ENCODE results near the gene PQBP1. TPM values are rescaled to one million over a fixed set of nuclear protein-coding genes. Genes with fewer than 3 reads are reported as not detected.
"Not testable (repeated sequence)": the region's sequence is repeated elsewhere in the genome, so short reads cannot be mapped to it uniquely, and the experiment has no call there.

The PQBP1 gene
- total and polyA plus RNA-seq, 2 donors (not counting 3 experiments of a cell fraction or from before 2014, with no cell fraction given), result 86.3 to 86.8 TPM

GRCh38 chrX:48886586-48886985 lies 11.1 kb upstream of the PQBP1 start:
- intact Hi-C loops (cut with micrococcal nuclease); H3K4me2 ChIP-seq (ENCODE audit: insufficient read depth, low read length); BruUV-seq (replicated peaks); H3K9me1 ChIP-seq (replicated peaks; ENCODE audit: control insufficient read depth, extremely low read depth, insufficient read depth, low read length); H3K27me3 ChIP-seq (ENCODE audit: control insufficient read depth in 2 of 2, insufficient read depth in 2 of 2, low read length in 2 of 2); CTCF ChIA-PET; POLR2A ChIA-PET; DNase-seq (ENCODE audit: low read depth, low spot score); H2AFZ ChIP-seq (ENCODE audit: low read depth, low read length); H3K9ac ChIP-seq (replicated peaks; ENCODE audit: extremely low read depth, insufficient read depth, low read length); H3K79me2 ChIP-seq (ENCODE audit: control insufficient read depth, insufficient read depth, low read length); FAIRE-seq; H4K20me1 ChIP-seq (replicated peaks; ENCODE audit: control insufficient read depth, extremely low read depth, insufficient read depth, low read length); H3K27ac ChIP-seq (ENCODE audit: insufficient read depth, low read depth, low read length); H3K4me1 ChIP-seq (ENCODE audit: control insufficient read depth, extremely low read depth, insufficient read depth, low read length); H3K36me3 ChIP-seq (ENCODE audit: control insufficient read depth in 2 of 2, extremely low read depth in 1 of 2, insufficient read depth in 2 of 2, low read length in 2 of 2); dilution Hi-C loops (cut with MboI; ENCODE audit: extremely low pct_ligation_motif_present, low sequenced_read_pairs); H3K9me3 ChIP-seq (replicated peaks; ENCODE audit: control insufficient read depth, insufficient read depth, low read length); H3K4me3 ChIP-seq (replicated peaks in 1 of 3; ENCODE audit: insufficient read depth in 1 of 3, low read depth in 1 of 3, low read length in 3 of 3): not testable (repeated sequence)

GRCh38 chrX:48890296-48890925 lies 7.3 kb upstream of the PQBP1 start:
- no peaks in the 10 kb centered on the region for H3K9me1 ChIP-seq (replicated peaks; ENCODE audit: control insufficient read depth, extremely low read depth, insufficient read depth, low read length)
- CTCF ChIA-PET, result interaction anchor here (2.4 kb wide), 1 partner anchor 242 kb away, joined by 9 read pairs; no protein-coding TSS in a partner anchor
- intact Hi-C loops (cut with micrococcal nuclease) (loop anchor here (2.0 to 10.0 kb wide), 2 partner anchors 90 to 374 kb away; partner anchors contain the start of genes FOXP3 and PPP1R3F), dilution Hi-C loops (cut with MboI; ENCODE audit: extremely low pct_ligation_motif_present, low sequenced_read_pairs) (no loop called here)
- peak overlapping the region; percentile 11 for H2AFZ ChIP-seq (ENCODE audit: low read depth, low read length)
- H3K36me3 ChIP-seq (ENCODE audit: control insufficient read depth in 2 of 2, extremely low read depth in 1 of 2, insufficient read depth in 2 of 2, low read length in 2 of 2), result no peaks in the 10 kb centered on the region
- no peak overlapping the region for H3K9ac ChIP-seq (replicated peaks; ENCODE audit: extremely low read depth, insufficient read depth, low read length)
- FAIRE-seq (no peak), DNase-seq (ENCODE audit: low read depth, low spot score) (no peak)
- H3K4me2 ChIP-seq (ENCODE audit: insufficient read depth, low read length), result peak overlapping the region; percentile 31
- no TSS peak for BruUV-seq (replicated peaks)
- no peaks in the 10 kb centered on the region for H3K9me3 ChIP-seq (replicated peaks; ENCODE audit: control insufficient read depth, insufficient read depth, low read length)
- peaks cover 3% of the 10 kb centered on the region for H3K79me2 ChIP-seq (ENCODE audit: control insufficient read depth, insufficient read depth, low read length)
- H3K27me3 ChIP-seq (ENCODE audit: control insufficient read depth in 2 of 2, insufficient read depth in 2 of 2, low read length in 2 of 2), result no peaks in the 10 kb centered on the region
- H4K20me1 ChIP-seq (replicated peaks; ENCODE audit: control insufficient read depth, extremely low read depth, insufficient read depth, low read length), result no peaks in the 10 kb centered on the region
- TF ChIP-seq MAX (IDR thresholded peaks at IDR 0.05; ENCODE audit: insufficient read depth, insufficient read length) (no peak), MYC (IDR thresholded peaks at IDR 0.05; ENCODE audit: low read depth, low read length) (no peak), FOS (IDR thresholded peaks at IDR 0.05; ENCODE audit: borderline replicate concordance, insufficient read depth, low read length) (no peak), CTCF (IDR thresholded peaks at IDR 0.05; ENCODE audit: extremely low read depth in 1 of 2, insufficient read depth in 1 of 2, low read depth in 1 of 2, low read length in 2 of 2) (no peak), POLR2AphosphoS5 (IDR thresholded peaks at IDR 0.05; ENCODE audit: insufficient read depth, low read depth, low read length) (no peak), EZH2 (IDR thresholded peaks at IDR 0.05; ENCODE audit: borderline replicate concordance, low read depth, low read length, severe bottlenecking) (no peak), JUN (IDR thresholded peaks at IDR 0.05; ENCODE audit: borderline replicate concordance, insufficient read depth, insufficient read length, low read depth) (no peak), POLR2A (IDR thresholded peaks at IDR 0.05; ENCODE audit: low read depth, low read length) (no peak), GATA2 (IDR thresholded peaks at IDR 0.05; ENCODE audit: insufficient read depth, insufficient read length, low read depth, low read length) (no peak)
- H3K4me3 ChIP-seq (replicated peaks in 1 of 3; ENCODE audit: insufficient read depth in 1 of 3, low read depth in 1 of 3, low read length in 3 of 3), result no peak overlapping the region
- H3K4me1 ChIP-seq (ENCODE audit: control insufficient read depth, extremely low read depth, insufficient read depth, low read length), result peaks cover 4% of the 10 kb centered on the region
- POLR2A ChIA-PET, result no interaction called here
- H3K27ac ChIP-seq (ENCODE audit: insufficient read depth, low read depth, low read length), result no peak overlapping the region

Data from endothelial cell of umbilical vein (primary cell).